SK-N-SH treated with all-trans-retinoic acid at 6 μM for 48 hours (cell line): ENCODE measurements around the gene C3orf18.

Experiments used
- ATAC-seq: fragments of 200-7000 bp; cut with Tn5 transposase; 3 replicates; pipeline ENCODE4 v1.9.1; 2020; ENCODE audit warnings: mild to moderate bottlenecking, moderate library complexity
- ARNTL ChIP-seq: fragments of 450-650 bp; formaldehyde crosslinking; IDR thresholded peaks from 2 replicates; pipeline ENCODE4 v1.5.0; 2020; ENCODE audit warnings: low read depth, mild to moderate bottlenecking, moderate library complexity, borderline replicate concordance
- BACH2 ChIP-seq: fragments of 250-450 bp; sonication (Bioruptor Pico); IDR thresholded peaks from 2 replicates; pipeline ENCODE4 v1.9.0; 2021; ENCODE audit warnings: mild to moderate bottlenecking, borderline replicate concordance
- CREB5 ChIP-seq: fragments of 250-450 bp; sonication (Bioruptor Pico); IDR thresholded peaks from 2 replicates; pipeline ENCODE4 v1.5.1; 2020; ENCODE audit warnings: low read depth, mild to moderate bottlenecking, moderate library complexity
- CSDC2 ChIP-seq: fragments of 250-450 bp; sonication (Bioruptor Pico); IDR thresholded peaks from 2 replicates; pipeline ENCODE4 v1.5.0; 2020; ENCODE audit warnings: mild to moderate bottlenecking, moderate library complexity
- ESRRG ChIP-seq: fragments of 250-450 bp; sonication (Bioruptor Pico); IDR thresholded peaks from 2 replicates; pipeline ENCODE4 v1.6.1; 2021; ENCODE audit warnings: mild to moderate bottlenecking
- GLIS3 ChIP-seq: fragments of 250-450 bp; sonication (Bioruptor Pico); IDR thresholded peaks from 2 replicates; pipeline ENCODE4 v1.5.0; 2020; ENCODE audit warnings: mild to moderate bottlenecking, moderate library complexity
- ISL1 ChIP-seq: fragments of 250-450 bp; sonication (Bioruptor Pico); IDR thresholded peaks from 2 replicates; pipeline ENCODE4 v2.1.2; 2022; ENCODE audit warnings: mild to moderate bottlenecking, moderate library complexity
- OSR1 ChIP-seq: fragments of 250-450 bp; sonication (Bioruptor Pico); IDR thresholded peaks from 2 replicates; pipeline ENCODE4 v1.8.0; 2022; ENCODE audit warnings: moderate library complexity, mild to moderate bottlenecking, inconsistent platforms
- POU6F1 ChIP-seq: fragments of 250-450 bp; sonication (Bioruptor Pico); IDR thresholded peaks from 2 replicates; pipeline ENCODE4 v1.8.0; 2021; ENCODE audit warnings: low read depth, mild to moderate bottlenecking, moderate library complexity, borderline replicate concordance
- RARB ChIP-seq: fragments of 250-450 bp; sonication (Bioruptor Pico); IDR thresholded peaks from 2 replicates; pipeline ENCODE4 v1.8.0; 2021; ENCODE audit warnings: mild to moderate bottlenecking, moderate library complexity
- SNAI2 ChIP-seq: fragments of 250-450 bp; sonication (Bioruptor Pico); IDR thresholded peaks from 2 replicates; pipeline ENCODE4 v1.5.0; 2020; ENCODE audit warnings: mild to moderate bottlenecking, moderate library complexity
- TOX ChIP-seq: fragments of 250-450 bp; sonication (Bioruptor Pico); IDR thresholded peaks from 2 replicates; pipeline ENCODE4 v1.8.0; 2021; ENCODE audit warnings: mild to moderate bottlenecking, moderate library complexity, borderline replicate concordance
- TSHZ2 ChIP-seq: fragments of 250-450 bp; sonication (Bioruptor Pico); IDR thresholded peaks from 2 replicates; pipeline ENCODE4 v1.5.0; 2020; ENCODE audit warnings: mild to moderate bottlenecking, moderate library complexity
- ZC3H10 ChIP-seq: fragments of 250-450 bp; sonication (Bioruptor Pico); IDR thresholded peaks from 2 replicates; pipeline ENCODE4 v1.5.1; 2021; ENCODE audit warnings: mild to moderate bottlenecking, moderate library complexity
- ZFP3 ChIP-seq: fragments of 250-450 bp; sonication (Bioruptor Pico); IDR thresholded peaks from 2 replicates; pipeline ENCODE4 v1.5.0; 2020; ENCODE audit warnings: mild to moderate bottlenecking, moderate library complexity
- ZFP30 ChIP-seq: fragments of 450-650 bp; formaldehyde crosslinking; IDR thresholded peaks from 2 replicates; pipeline ENCODE4 v1.5.0; 2022; ENCODE audit warnings: mild to moderate bottlenecking, moderate library complexity
- ZNF565 ChIP-seq: fragments of 450-650 bp; formaldehyde crosslinking; conservative IDR thresholded peaks from 2 replicates; pipeline ENCODE4 v1.5.0; 2020; ENCODE audit warnings: low read depth, mild to moderate bottlenecking, moderate library complexity
- ZNF70 ChIP-seq: fragments of 450-650 bp; formaldehyde crosslinking; IDR thresholded peaks from 2 replicates; pipeline ENCODE4 v1.5.0; 2020; ENCODE audit warnings: mild to moderate bottlenecking, moderate library complexity
- TF ChIP-seq, protein P1 (sequence below): fragments of 250-450 bp; sonication (Bioruptor Pico); IDR thresholded peaks from 2 replicates; pipeline ENCODE4 v1.5.1; 2021; ENCODE audit warnings: mild to moderate bottlenecking, moderate library complexity
- TF ChIP-seq, protein P2 (sequence below): fragments of 250-450 bp; sonication (Bioruptor Pico); IDR thresholded peaks from 2 replicates; pipeline ENCODE4 v1.8.0; 2020; ENCODE audit warnings: mild to moderate bottlenecking, moderate library complexity, borderline replicate concordance

The C3orf18 gene

GRCh38 chr3:50582083-50582482 lies 14.5 kb upstream of the C3orf18 start:
- ATAC-seq: no peak
- TF ChIP-seq OSR1: no peak
- TF ChIP-seq ARNTL (CRISPR knock-in tag): no peak

DNA sequence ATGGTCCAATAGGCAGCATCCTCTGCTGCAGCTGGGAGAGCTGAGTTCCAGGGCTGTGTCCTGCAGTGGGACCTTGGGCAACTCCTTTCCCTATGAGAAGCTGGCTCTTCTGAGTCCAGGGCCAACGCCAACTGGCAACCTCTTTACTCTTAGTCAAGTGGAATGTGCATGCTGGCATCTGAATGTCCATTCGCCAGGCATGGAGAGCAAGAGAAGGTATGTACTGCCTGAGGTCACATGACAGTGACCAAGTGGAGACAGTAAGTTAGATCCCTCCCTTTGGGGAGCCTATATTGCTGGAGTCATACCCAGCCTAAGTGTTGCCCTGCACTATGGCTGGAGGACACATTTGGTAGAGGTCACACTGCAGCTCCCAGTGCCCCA lies 13.9 kb upstream of the C3orf18 start:
- no peak for TF ChIP-seq TSHZ2 (CRISPR knock-in tag)
- TF ChIP-seq CREB5 (CRISPR knock-in tag): no peak
- TF ChIP-seq ESRRG (CRISPR knock-in tag): no peak
- ATAC-seq: no peak

DNA sequence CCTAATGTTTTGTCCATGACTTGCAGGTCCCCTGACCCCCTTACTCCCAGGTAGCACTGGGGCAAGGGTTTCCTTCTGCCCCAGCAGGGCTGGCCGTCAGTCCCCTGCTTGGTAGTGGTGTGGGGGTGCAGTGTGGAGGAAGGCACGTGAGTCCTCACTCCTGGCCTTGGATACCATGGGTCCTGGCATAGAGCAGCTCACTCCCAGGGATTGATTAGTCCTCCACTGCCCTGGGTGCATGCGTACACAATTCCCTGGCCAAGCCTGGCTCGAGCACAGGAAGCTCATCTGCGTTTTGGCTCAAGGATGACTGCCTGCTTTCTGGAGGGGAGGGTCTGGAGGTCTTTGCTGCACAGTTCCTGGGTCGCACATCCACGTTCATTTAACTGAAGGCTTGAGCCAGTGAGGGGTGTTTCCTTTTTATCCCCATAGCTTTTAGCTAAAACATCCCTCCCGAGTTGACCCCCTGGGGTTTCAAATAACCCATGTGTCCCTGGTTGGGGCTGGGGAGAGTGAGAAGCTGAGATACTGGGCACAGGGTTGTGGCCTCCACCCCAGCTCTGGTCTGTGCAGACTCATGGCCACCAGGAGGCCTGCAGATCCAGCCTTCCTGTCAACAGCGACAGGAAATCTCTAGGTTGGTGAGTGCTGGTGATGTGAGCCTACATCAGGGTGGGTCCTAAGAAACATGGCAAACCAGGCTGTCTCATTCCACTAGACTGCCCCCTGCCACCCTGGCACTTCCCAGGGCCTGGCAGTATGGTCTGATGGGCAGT lies 13.3 kb upstream of the C3orf18 start:
- no peak for TF ChIP-seq ISL1 (CRISPR knock-in tag)
- no peak for TF ChIP-seq ZNF565
- TF ChIP-seq ZFP30: no peak
- TF ChIP-seq CSDC2: no peak
- TF ChIP-seq, protein P1, sequence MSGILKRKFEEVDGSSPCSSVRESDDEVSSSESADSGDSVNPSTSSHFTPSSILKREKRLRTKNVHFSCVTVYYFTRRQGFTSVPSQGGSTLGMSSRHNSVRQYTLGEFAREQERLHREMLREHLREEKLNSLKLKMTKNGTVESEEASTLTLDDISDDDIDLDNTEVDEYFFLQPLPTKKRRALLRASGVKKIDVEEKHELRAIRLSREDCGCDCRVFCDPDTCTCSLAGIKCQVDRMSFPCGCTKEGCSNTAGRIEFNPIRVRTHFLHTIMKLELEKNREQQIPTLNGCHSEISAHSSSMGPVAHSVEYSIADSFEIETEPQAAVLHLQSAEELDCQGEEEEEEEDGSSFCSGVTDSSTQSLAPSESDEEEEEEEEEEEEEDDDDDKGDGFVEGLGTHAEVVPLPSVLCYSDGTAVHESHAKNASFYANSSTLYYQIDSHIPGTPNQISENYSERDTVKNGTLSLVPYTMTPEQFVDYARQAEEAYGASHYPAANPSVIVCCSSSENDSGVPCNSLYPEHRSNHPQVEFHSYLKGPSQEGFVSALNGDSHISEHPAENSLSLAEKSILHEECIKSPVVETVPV (CRISPR knock-in tag): no peak
- no peak for TF ChIP-seq ARNTL (CRISPR knock-in tag)
- TF ChIP-seq GLIS3 (CRISPR knock-in tag): no peak
- no peak for TF ChIP-seq RARB (CRISPR knock-in tag)
- no peak for TF ChIP-seq OSR1
- TF ChIP-seq TSHZ2 (CRISPR knock-in tag): no peak
- TF ChIP-seq POU6F1 (CRISPR knock-in tag): no peak
- no peak for TF ChIP-seq BACH2 (CRISPR knock-in tag)
- no peak for TF ChIP-seq SNAI2 (CRISPR knock-in tag)
- no peak for ATAC-seq

GRCh38 chr3:50577348-50577747 lies 9.8 kb upstream of the C3orf18 start:
- ATAC-seq: no peak
- no peak for TF ChIP-seq CSDC2
- TF ChIP-seq ISL1 (CRISPR knock-in tag): no peak
- no peak for TF ChIP-seq ZFP3 (CRISPR knock-in tag)
- TF ChIP-seq, protein P1 (CRISPR knock-in tag): no peak
- TF ChIP-seq ZC3H10: no peak
- no peak for TF ChIP-seq POU6F1 (CRISPR knock-in tag)
- TF ChIP-seq TOX (CRISPR knock-in tag): no peak
- no peak for TF ChIP-seq ESRRG (CRISPR knock-in tag)
- TF ChIP-seq, protein P2, sequence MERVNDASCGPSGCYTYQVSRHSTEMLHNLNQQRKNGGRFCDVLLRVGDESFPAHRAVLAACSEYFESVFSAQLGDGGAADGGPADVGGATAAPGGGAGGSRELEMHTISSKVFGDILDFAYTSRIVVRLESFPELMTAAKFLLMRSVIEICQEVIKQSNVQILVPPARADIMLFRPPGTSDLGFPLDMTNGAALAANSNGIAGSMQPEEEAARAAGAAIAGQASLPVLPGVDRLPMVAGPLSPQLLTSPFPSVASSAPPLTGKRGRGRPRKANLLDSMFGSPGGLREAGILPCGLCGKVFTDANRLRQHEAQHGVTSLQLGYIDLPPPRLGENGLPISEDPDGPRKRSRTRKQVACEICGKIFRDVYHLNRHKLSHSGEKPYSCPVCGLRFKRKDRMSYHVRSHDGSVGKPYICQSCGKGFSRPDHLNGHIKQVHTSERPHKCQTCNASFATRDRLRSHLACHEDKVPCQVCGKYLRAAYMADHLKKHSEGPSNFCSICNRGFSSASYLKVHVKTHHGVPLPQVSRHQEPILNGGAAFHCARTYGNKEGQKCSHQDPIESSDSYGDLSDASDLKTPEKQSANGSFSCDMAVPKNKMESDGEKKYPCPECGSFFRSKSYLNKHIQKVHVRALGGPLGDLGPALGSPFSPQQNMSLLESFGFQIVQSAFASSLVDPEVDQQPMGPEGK (CRISPR knock-in tag): no peak
- no peak for TF ChIP-seq GLIS3 (CRISPR knock-in tag)
- no peak for TF ChIP-seq ZNF70 (CRISPR knock-in tag)
